ENCODE measurements around the gene COPB2. TPM values are rescaled to one million over a fixed set of nuclear protein-coding genes. Genes with fewer than 3 reads are reported as not detected.
A peak's percentile ranks its signal among the peaks of the same experiment; 100 is the strongest.

COPB2 gene
- total RNA-seq, 1 experiment from 2014 or later, result 156 TPM

DNA sequence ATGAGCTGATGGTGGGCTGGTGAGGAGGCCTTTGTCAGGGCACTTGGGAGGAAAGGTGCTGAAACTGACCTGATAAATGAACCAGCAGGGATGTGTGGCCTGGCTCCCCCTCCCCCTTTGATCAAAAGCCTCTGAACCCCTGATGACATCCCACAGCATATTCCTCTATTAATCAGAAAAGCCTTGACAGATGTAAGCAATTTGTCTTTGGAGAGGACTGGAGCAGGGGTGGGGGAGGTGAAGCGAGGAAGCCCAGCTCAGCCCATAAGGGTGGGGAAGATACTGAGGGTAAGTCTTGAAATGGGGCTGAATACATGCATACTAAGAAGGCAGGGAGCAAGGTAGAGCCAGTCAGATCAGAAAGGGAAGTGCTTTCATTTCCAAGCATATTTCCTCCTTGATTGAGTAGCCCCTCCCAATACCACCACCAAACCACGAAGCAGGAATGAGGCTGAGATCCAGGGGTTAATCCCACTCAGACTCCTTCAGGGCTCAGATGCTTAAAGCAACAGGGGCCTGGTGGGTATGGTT lies 80.3 kb downstream of the COPB2 start:
- BruUV-seq (replicated peaks), result no TSS peak
- CTCF ChIA-PET, result no interaction called here
- TF ChIP-seq, protein P1, sequence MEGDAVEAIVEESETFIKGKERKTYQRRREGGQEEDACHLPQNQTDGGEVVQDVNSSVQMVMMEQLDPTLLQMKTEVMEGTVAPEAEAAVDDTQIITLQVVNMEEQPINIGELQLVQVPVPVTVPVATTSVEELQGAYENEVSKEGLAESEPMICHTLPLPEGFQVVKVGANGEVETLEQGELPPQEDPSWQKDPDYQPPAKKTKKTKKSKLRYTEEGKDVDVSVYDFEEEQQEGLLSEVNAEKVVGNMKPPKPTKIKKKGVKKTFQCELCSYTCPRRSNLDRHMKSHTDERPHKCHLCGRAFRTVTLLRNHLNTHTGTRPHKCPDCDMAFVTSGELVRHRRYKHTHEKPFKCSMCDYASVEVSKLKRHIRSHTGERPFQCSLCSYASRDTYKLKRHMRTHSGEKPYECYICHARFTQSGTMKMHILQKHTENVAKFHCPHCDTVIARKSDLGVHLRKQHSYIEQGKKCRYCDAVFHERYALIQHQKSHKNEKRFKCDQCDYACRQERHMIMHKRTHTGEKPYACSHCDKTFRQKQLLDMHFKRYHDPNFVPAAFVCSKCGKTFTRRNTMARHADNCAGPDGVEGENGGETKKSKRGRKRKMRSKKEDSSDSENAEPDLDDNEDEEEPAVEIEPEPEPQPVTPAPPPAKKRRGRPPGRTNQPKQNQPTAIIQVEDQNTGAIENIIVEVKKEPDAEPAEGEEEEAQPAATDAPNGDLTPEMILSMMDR (conservative IDR thresholded peaks at IDR 0.05), result no peak
- no peak for TF ChIP-seq EZH2 (IDR thresholded peaks at IDR 0.05; ENCODE audit: low read depth)
- Histone ChIP-seq H3K4me2 (peak overlapping the region; percentile 50), H2AFZ (no peak overlapping the region), H3K4me1 (replicated peaks; ENCODE audit: insufficient read depth) (peaks cover 58% of the 10 kb centered on the region), H3K4me3 (no peak overlapping the region), H3K27me3 (ENCODE audit: insufficient read depth, low read depth) (no peaks in the 10 kb centered on the region), H4K20me1 (ENCODE audit: insufficient read depth) (no peaks in the 10 kb centered on the region), H3K9me3 (ENCODE audit: insufficient read depth, low read depth) (no peaks in the 10 kb centered on the region), H3K27ac (peak overlapping the region; percentile 58), H3F3A (ENCODE audit: insufficient read depth, low read depth) (peaks cover 19% of the 10 kb centered on the region; the same call in 1 of the 2 replicates), H3K36me3 (ENCODE audit: low read depth) (no peaks in the 10 kb centered on the region), H3K79me2 (ENCODE audit: low read depth) (no peaks in the 10 kb centered on the region), H3K9me2 (ENCODE audit: insufficient read depth) (no peaks in the 10 kb centered on the region)
- POLR2A ChIA-PET (ENCODE audit: unreplicated experiment), result no interaction called here
- intact Hi-C loops (cut with micrococcal nuclease; ENCODE audit: unreplicated experiment), result no loop called here
- DNase-seq, result no peak

DNA sequence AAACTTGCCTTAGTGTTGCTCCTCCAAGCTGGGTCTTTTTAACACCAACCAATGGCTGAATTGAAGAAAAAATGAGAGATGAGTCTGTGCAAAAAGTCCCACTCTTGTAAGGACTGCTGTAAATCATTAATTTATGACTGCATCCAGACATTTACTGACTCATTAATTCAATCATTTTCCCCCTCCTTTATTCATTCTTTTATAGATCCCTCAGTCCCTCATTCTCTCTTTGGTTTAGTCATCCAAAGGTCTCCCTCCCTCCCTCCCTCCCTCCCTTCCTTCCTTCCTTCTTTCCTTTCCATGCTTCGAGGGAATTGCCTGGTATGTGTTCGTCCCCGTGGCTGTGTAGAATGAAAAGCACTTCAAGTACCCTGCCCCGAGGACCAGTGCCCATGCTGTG lies 80.9 kb downstream of the COPB2 start:
- Histone ChIP-seq H3F3A (ENCODE audit: insufficient read depth, low read depth) (peaks cover 19% of the 10 kb centered on the region), H3K36me3 (ENCODE audit: low read depth) (no peaks in the 10 kb centered on the region), H2AFZ (no peak overlapping the region), H3K4me1 (replicated peaks; ENCODE audit: insufficient read depth) (peaks cover 60% of the 10 kb centered on the region), H4K20me1 (ENCODE audit: insufficient read depth) (no peaks in the 10 kb centered on the region), H3K9me2 (ENCODE audit: insufficient read depth) (no peaks in the 10 kb centered on the region), H3K79me2 (ENCODE audit: low read depth) (no peaks in the 10 kb centered on the region), H3K9me3 (ENCODE audit: insufficient read depth, low read depth) (no peaks in the 10 kb centered on the region), H3K27me3 (ENCODE audit: insufficient read depth, low read depth) (no peaks in the 10 kb centered on the region), H3K4me2 (0 out of 2 replicates have a peak overlapping the region, but pooled peaks have one; percentile 50), H3K27ac (no peak overlapping the region), H3K4me3 (no peak overlapping the region)
- intact Hi-C loops (cut with micrococcal nuclease; ENCODE audit: unreplicated experiment), result no loop called here
- DNase-seq, result no peak
- ChIA-PET POLR2A (ENCODE audit: unreplicated experiment) (no interaction called here), CTCF (no interaction called here)
- TF ChIP-seq EZH2 (IDR thresholded peaks at IDR 0.05; ENCODE audit: low read depth), result no peak
- TF ChIP-seq, protein P1 (conservative IDR thresholded peaks at IDR 0.05), result no peak
- no TSS peak for BruUV-seq (replicated peaks)

DNA sequence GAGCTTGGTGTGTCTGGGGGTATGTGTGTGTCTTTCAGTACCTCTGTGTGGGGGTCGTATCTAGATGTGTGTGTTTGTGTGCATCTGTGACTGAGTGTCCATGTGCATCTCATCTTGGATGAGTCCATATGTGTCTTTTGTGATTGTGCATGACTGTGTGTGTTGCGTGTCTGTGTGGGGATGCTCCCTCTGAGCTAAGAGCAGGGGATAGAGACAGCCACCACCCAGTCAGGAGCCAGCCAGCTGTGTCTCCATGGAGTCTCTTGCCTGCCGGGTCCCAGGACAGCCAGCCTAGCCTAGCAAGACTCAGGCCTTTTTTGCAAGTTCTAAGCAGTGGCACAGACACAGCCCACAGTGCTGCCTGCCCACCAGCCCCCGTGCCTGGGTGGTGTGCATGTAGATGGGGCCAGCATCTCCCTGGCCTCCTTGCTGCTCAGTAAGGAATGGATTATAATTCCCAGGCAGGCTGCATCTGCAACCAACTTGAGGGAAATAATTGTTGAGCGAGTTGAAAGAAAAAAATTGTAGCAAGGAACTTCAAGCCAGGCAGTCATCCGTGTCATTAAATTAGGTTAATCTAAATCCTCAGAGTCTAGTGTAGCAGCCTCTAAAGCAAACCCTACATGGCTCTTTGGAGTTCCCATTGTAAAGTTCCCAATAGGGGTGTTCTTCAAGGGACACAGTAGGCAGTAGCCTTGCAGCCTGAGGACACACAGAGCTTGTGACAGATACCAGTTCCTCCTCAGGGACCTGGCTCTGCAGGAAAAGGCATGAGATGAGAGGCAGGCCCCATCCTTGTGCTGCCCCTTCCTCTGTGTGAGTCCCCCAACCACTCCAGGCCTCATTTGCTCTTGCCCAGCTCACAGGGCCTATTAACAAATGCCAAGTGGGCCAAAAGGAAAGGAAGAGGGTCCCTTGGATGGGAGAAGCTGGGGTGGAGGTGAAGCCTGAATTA lies 81.6 kb downstream of the COPB2 start:
- intact Hi-C loops (cut with micrococcal nuclease; ENCODE audit: unreplicated experiment), result no loop called here
- H3K27ac ChIP-seq, result no peak overlapping the region
- no peaks in the 10 kb centered on the region for H3K9me3 ChIP-seq (ENCODE audit: insufficient read depth, low read depth)
- BruUV-seq (replicated peaks), result no TSS peak
- DNase-seq, result no peak
- H3K4me1 ChIP-seq (replicated peaks; ENCODE audit: insufficient read depth), result peaks cover 60% of the 10 kb centered on the region
- no peak overlapping the region for H2AFZ ChIP-seq
- H3F3A ChIP-seq (ENCODE audit: insufficient read depth, low read depth), result peaks cover 22% of the 10 kb centered on the region
- H4K20me1 ChIP-seq (ENCODE audit: insufficient read depth), result no peaks in the 10 kb centered on the region
- no peaks in the 10 kb centered on the region for H3K27me3 ChIP-seq (ENCODE audit: insufficient read depth, low read depth)
- CTCF ChIA-PET, result no interaction called here
- H3K4me2 ChIP-seq, result no peak overlapping the region
- no peaks in the 10 kb centered on the region for H3K36me3 ChIP-seq (ENCODE audit: low read depth)
- H3K79me2 ChIP-seq (ENCODE audit: low read depth), result no peaks in the 10 kb centered on the region
- no peak overlapping the region for H3K4me3 ChIP-seq
- POLR2A ChIA-PET (ENCODE audit: unreplicated experiment), result no interaction called here
- TF ChIP-seq EZH2 (IDR thresholded peaks at IDR 0.05; ENCODE audit: low read depth), result no peak
- TF ChIP-seq, protein P1 (conservative IDR thresholded peaks at IDR 0.05), result no peak
- H3K9me2 ChIP-seq (ENCODE audit: insufficient read depth), result no peaks in the 10 kb centered on the region

Other genes starting within 250 kb of the COPB2 start
- 64.8 and 68.0 TPM in 2 replicates for gene MRPS22, start 45.6 kb downstream of the COPB2 start, total RNA-seq (2021)
- gene RBP2, start 86.9 kb upstream of the COPB2 start, total RNA-seq (2021), result not detected in 2 replicates
- gene RBP1, start 150.1 kb upstream of the COPB2 start, total RNA-seq (2021), result 40.2 and 77.6 TPM in 2 replicates